GM12878 (cell line): ENCODE results near the gene AGAP1. TPM values are rescaled to one million over a fixed set of nuclear protein-coding genes. Genes with fewer than 3 reads are reported as not detected.

ENCODE experiments used
- ATAC-seq: fragments of 200-7000 bp; cut with Tn5 transposase; 3 replicates; pipeline ENCODE4 v1.9.1; 2020; ENCODE audit warnings: mild to moderate bottlenecking, moderate library complexity
- BruUV-seq: library from RNA; stranded (reverse); fragments of 400-500 nt; replicated peaks from 2 replicates; lab custom pipeline; 2021; lab: Mats Ljungman, UMichigan
- CTCF ChIA-PET: fragments of 300-600 bp; sonication (Branson Sonifier 250); formaldehyde crosslinking; extraction: SDS; loops from one replicate; lab custom pipeline; 2021; ENCODE audit warnings: inconsistent platforms; lab: Yijun Ruan, JAX
- POLR2A ChIA-PET: fragments of 350-600 bp; formaldehyde crosslinking; extraction: SDS; loops from one replicate; lab custom pipeline; 2021; ENCODE audit warnings: inconsistent platforms; lab: Charles Lee
- RAD21 ChIA-PET: fragments of 300-600 bp; sonication (Branson Sonifier 250); formaldehyde crosslinking; loops from one replicate; lab custom pipeline; 2023; ENCODE audit warnings: antibody characterized with exemption; ENCODE audit not compliant: unreplicated experiment; lab: Charles Lee
- SMC1A ChIA-PET: fragments of 300-600 bp; sonication (Branson Sonifier 250); formaldehyde crosslinking; loops from one replicate; lab custom pipeline; 2023; ENCODE audit not compliant: unreplicated experiment, uncharacterized antibody; lab: Charles Lee
- DNase-seq: peaks from one replicate; pipeline ENCODE4 v3.0.0-alpha.2; 2011; ENCODE audit warnings: low read depth, low spot score
- FAIRE-seq: peaks from 3 replicates; lab custom pipeline; 2011; peaks lifted over from hg19 to GRCh38; lab: Jason Lieb, UNC
- H2AFZ ChIP-seq: 2 replicates; pipeline ENCODE4 v1.6.0; 2011; ENCODE audit warnings: low read depth, low read length, control low read depth; ENCODE audit not compliant: control insufficient read depth
- H3K27ac ChIP-seq: 2 replicates; pipeline ENCODE4 v1.5.1; 2011; ENCODE audit warnings: control low read depth; ENCODE audit not compliant: control insufficient read depth, insufficient read depth
- H3K27me3 ChIP-seq, 2 experiments: replicated peaks in 1 of 2; 2 replicates each; pipeline versions ENCODE4 v1.6.0 to v1.6.1; 2011; ENCODE audit warnings: low read length in 1 of 2; ENCODE audit not compliant: control insufficient read depth in 2 of 2, insufficient read depth in 2 of 2
- H3K36me3 ChIP-seq, 2 experiments: 2 replicates each; pipeline ENCODE4 v1.5.1; 2011; ENCODE audit warnings: low read length in 1 of 2; ENCODE audit not compliant: control insufficient read depth in 2 of 2, insufficient read depth in 2 of 2
- H3K4me1 ChIP-seq: 2 replicates; pipeline ENCODE4 v1.6.1; 2011; ENCODE audit warnings: mild to moderate bottlenecking, low read length, moderate library complexity, mixed read lengths; ENCODE audit not compliant: control insufficient read depth, insufficient read depth
- H3K4me2 ChIP-seq: 2 replicates; pipeline ENCODE4 v1.6.0; 2011; ENCODE audit warnings: control low read depth; ENCODE audit not compliant: control insufficient read depth, insufficient read depth
- H3K4me3 ChIP-seq: fragments of 200-600 bp; sonication (generic); 2 replicates; pipeline ENCODE4 v1.5.1; 2016
- H3K79me2 ChIP-seq: 2 replicates; pipeline ENCODE4 v1.6.0; 2011; ENCODE audit warnings: low read length; ENCODE audit not compliant: control insufficient read depth, insufficient read depth
- H3K9ac ChIP-seq: 2 replicates; pipeline ENCODE4 v1.8.0; 2011; ENCODE audit warnings: low read length, control low read depth, mixed read lengths; ENCODE audit not compliant: control insufficient read depth, insufficient read depth
- H3K9me3 ChIP-seq: replicated peaks from 3 replicates; pipeline ENCODE4 v1.5.1; 2011; ENCODE audit warnings: mild to moderate bottlenecking, low read length; ENCODE audit not compliant: control insufficient read depth, insufficient read depth
- H4K20me1 ChIP-seq: 2 replicates; pipeline ENCODE4 v1.6.0; 2011; ENCODE audit not compliant: control insufficient read depth, insufficient read depth
- ATF7 ChIP-seq: fragments of 450-650 bp; IDR thresholded peaks from 2 replicates; pipeline ENCODE4 v1.6.1; 2016; ENCODE audit warnings: low read depth, mild to moderate bottlenecking
- EGR1 ChIP-seq, 2 experiments: IDR thresholded peaks; 1 replicate in 1 of 2; 2 replicates in 1 of 2; pipeline ENCODE4 v1.6.1; 2011 to 2012; ENCODE audit warnings: low read depth in 2 of 2, low read length in 2 of 2, borderline replicate concordance in 1 of 2, mild to moderate bottlenecking in 1 of 2, moderate library complexity in 1 of 2
- GABPA ChIP-seq: IDR thresholded peaks from 2 replicates; pipeline ENCODE4 v1.6.1; 2014; ENCODE audit warnings: antibody characterized with exemption, low read depth, mild to moderate bottlenecking, inconsistent platforms
- HDAC2 ChIP-seq: fragments of 200-600 bp; sonication (generic); IDR thresholded peaks from 2 replicates; pipeline ENCODE4 v1.6.1; 2017
- MYC ChIP-seq: IDR thresholded peaks from 2 replicates; pipeline ENCODE4 v1.6.1; 2011; ENCODE audit warnings: mild to moderate bottlenecking, low read length, moderate library complexity, inconsistent platforms; ENCODE audit not compliant: insufficient read depth, insufficient replicate concordance, insufficient read length, severe bottlenecking
- PAX8 ChIP-seq: fragments of 450-650 bp; IDR thresholded peaks from 2 replicates; pipeline ENCODE4 v1.6.1; 2017; ENCODE audit warnings: mild to moderate bottlenecking, moderate library complexity
- RELA ChIP-seq: fragments of 450-650 bp; IDR thresholded peaks from 2 replicates; pipeline ENCODE4 v1.8.0; 2014; ENCODE audit warnings: borderline replicate concordance; ENCODE audit not compliant: partially characterized antibody
- ZNF384 ChIP-seq: IDR thresholded peaks from 2 replicates; pipeline ENCODE4 v1.6.1; 2012; ENCODE audit warnings: low read depth, mild to moderate bottlenecking, low read length, improper control_type of control experiment, borderline replicate concordance
- WGBS: methylation state at CpG from one replicate; pipeline ENCODE4 v1.1.6; 2016; ENCODE audit warnings: low lambda C conversion rate; ENCODE audit not compliant: insufficient replicate concordance, insufficient coverage; ENCODE audit errors: missing lambda C conversion rate; 5-methylcytosine and 5-hydroxymethylcytosine counted together
- in situ Hi-C: fragments of 300-500 bp; cut with MboI; formaldehyde crosslinking; loops from 9 replicates; pipeline ENCODE4 v1.14.3; 2018; ENCODE audit warnings: mixed read lengths
- intact Hi-C: fragments of 100-400 bp; cut with micrococcal nuclease; formaldehyde crosslinking; loops from one replicate; pipeline ENCODE4 v1.14.2; 2022; ENCODE audit not compliant: unreplicated experiment
- polyA plus RNA-seq, 11 experiments: library from polyadenylated mRNA; depleted of rRNA in 4 of 11; unstranded in 6 of 11; stranded (reverse) in 5 of 11; fragments of >200 nt; fragmentation: Nextera tagmentation in 4 of 11; fragmentation: Illumina TruSeq in 1 of 11; extraction: Ambion mirVana in 4 of 11; extraction: Trizol in 1 of 11; gene quantifications; 1 replicate in 1 of 11; 2 replicates in 10 of 11; pipeline versions ENCODE4 v1.2.1 to v1.2.3, GENCODE V29; 2011 to 2016; ENCODE audit warnings: inconsistent platforms in 2 of 11, missing spikeins in 2 of 11, low read depth in 1 of 11
- total RNA-seq, 4 experiments: library from RNA; depleted of rRNA in 3 of 4; stranded (reverse); fragments of >200 nt in 3 of 4; fragmentation: Illumina TruSeq in 1 of 4; extraction: Trizol in 1 of 4; gene quantifications; 2 replicates each; pipeline versions ENCODE4 v1.2.1 to v1.2.3, GENCODE V29; 2013 to 2021
- TF ChIP-seq, protein P1 (sequence below): fragments of 450-650 bp; IDR thresholded peaks from 2 replicates; pipeline ENCODE4 v1.6.1; 2016; ENCODE audit warnings: mild to moderate bottlenecking, moderate library complexity, borderline replicate concordance
- TF ChIP-seq, protein P2 (sequence below): IDR thresholded peaks from 2 replicates; pipeline ENCODE4 v1.6.1; 2012; ENCODE audit warnings: mild to moderate bottlenecking, low read depth, low read length

The AGAP1 gene
- total and polyA plus RNA-seq, 10 of the 15 experiments (the other 5 are each of a cell fraction or from before 2014, with no cell fraction given), result 0.05 to 0.15 (median 0.06) TPM; not detected in 7

DNA sequence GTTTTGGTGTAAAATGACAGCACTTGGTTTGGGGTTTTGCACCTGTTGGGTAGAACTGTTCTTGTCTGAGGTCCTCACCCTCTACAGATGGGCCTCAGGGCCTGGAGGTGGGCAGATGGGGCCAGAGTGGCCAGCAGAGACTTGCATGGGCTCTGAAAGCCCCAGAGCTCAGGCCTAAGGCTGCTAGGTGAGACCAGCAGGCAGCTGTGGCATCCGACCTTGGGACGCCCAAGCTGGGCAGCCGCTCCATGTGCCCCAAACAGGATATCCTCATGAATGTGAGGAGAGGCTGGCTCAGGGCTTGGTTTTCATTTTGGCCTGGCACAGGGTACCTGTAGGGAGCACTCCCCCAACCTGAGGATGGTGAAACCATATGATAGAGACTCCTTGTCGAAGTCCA lies 636.1 kb downstream of the AGAP1 start (continued):
- TF ChIP-seq, protein P1, sequence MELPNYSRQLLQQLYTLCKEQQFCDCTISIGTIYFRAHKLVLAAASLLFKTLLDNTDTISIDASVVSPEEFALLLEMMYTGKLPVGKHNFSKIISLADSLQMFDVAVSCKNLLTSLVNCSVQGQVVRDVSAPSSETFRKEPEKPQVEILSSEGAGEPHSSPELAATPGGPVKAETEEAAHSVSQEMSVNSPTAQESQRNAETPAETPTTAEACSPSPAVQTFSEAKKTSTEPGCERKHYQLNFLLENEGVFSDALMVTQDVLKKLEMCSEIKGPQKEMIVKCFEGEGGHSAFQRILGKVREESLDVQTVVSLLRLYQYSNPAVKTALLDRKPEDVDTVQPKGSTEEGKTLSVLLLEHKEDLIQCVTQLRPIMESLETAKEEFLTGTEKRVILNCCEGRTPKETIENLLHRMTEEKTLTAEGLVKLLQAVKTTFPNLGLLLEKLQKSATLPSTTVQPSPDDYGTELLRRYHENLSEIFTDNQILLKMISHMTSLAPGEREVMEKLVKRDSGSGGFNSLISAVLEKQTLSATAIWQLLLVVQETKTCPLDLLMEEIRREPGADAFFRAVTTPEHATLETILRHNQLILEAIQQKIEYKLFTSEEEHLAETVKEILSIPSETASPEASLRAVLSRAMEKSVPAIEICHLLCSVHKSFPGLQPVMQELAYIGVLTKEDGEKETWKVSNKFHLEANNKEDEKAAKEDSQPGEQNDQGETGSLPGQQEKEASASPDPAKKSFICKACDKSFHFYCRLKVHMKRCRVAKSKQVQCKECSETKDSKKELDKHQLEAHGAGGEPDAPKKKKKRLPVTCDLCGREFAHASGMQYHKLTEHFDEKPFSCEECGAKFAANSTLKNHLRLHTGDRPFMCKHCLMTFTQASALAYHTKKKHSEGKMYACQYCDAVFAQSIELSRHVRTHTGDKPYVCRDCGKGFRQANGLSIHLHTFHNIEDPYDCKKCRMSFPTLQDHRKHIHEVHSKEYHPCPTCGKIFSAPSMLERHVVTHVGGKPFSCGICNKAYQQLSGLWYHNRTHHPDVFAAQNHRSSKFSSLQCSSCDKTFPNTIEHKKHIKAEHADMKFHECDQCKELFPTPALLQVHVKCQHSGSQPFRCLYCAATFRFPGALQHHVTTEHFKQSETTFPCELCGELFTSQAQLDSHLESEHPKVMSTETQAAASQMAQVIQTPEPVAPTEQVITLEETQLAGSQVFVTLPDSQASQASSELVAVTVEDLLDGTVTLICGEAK, result no peak
- TF ChIP-seq EGR1 (IDR thresholded peaks at IDR 0.05; ENCODE audit: borderline replicate concordance in 1 of 2, low read depth in 2 of 2, low read length in 2 of 2) (no peak), PAX8 (no peak), ATF7 (no peak)

DNA sequence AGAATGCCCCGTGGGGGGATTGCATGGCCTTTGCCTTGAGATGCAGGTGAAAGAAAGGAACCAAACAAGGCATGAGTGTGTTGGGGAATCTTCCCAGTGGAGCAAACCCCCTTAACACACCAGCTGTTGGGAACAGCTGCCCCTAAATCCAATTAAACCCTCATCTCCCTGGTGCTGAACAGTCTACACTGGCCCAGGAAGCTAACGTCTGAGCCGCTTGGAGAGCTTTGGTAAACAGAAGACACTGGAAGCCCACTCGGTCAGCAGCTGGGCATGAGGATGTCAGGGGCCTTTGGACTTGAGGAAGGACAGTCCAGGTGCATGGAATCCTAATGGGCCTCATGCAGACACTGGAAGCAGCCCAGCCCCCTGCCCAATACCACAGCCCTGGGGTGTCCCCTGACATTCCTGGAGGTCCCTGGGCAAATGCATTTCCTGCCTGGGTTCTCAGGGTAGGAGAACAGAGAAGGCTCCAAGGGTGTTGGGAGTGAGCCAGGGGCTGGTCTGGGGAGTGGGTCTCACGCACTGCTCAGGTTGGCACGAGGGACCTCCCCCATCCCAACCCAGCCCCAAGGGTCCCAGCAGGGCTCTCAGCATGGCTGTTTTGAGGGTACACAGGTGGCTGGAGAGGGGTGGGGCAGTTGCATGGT lies 636.6 kb downstream of the AGAP1 start:
- no TSS peak for BruUV-seq
- FAIRE-seq (no peak), ATAC-seq (no peak), DNase-seq (no peak)
- intact Hi-C loops (no loop called here), in situ Hi-C loops (no loop called here)
- Histone ChIP-seq H3K27me3 (no peaks in the 10 kb centered on the region), H2AFZ (no peak overlapping the region), H3K4me3 (no peak overlapping the region), H3K9me3 (no peaks in the 10 kb centered on the region), H3K4me1 (no peaks in the 10 kb centered on the region; the same call in 1 of the 2 replicates), H4K20me1 (no peaks in the 10 kb centered on the region), H3K4me2 (no peak overlapping the region), H3K79me2 (no peaks in the 10 kb centered on the region), H3K36me3 (no peaks in the 10 kb centered on the region), H3K9ac (no peak overlapping the region), H3K27ac (no peak overlapping the region)
- ChIA-PET RAD21 (no interaction called here), CTCF (no interaction called here), SMC1A (no interaction called here), POLR2A (no interaction called here)
- WGBS, result 38% methylated on average over 6 of the region's 6 CpGs
- TF ChIP-seq MYC (no peak), ZNF384 (no peak), GABPA (no peak), RELA (no peak), HDAC2 (no peak)
- TF ChIP-seq, protein P2, sequence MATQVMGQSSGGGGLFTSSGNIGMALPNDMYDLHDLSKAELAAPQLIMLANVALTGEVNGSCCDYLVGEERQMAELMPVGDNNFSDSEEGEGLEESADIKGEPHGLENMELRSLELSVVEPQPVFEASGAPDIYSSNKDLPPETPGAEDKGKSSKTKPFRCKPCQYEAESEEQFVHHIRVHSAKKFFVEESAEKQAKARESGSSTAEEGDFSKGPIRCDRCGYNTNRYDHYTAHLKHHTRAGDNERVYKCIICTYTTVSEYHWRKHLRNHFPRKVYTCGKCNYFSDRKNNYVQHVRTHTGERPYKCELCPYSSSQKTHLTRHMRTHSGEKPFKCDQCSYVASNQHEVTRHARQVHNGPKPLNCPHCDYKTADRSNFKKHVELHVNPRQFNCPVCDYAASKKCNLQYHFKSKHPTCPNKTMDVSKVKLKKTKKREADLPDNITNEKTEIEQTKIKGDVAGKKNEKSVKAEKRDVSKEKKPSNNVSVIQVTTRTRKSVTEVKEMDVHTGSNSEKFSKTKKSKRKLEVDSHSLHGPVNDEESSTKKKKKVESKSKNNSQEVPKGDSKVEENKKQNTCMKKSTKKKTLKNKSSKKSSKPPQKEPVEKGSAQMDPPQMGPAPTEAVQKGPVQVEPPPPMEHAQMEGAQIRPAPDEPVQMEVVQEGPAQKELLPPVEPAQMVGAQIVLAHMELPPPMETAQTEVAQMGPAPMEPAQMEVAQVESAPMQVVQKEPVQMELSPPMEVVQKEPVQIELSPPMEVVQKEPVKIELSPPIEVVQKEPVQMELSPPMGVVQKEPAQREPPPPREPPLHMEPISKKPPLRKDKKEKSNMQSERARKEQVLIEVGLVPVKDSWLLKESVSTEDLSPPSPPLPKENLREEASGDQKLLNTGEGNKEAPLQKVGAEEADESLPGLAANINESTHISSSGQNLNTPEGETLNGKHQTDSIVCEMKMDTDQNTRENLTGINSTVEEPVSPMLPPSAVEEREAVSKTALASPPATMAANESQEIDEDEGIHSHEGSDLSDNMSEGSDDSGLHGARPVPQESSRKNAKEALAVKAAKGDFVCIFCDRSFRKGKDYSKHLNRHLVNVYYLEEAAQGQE, result no peak
